ENCODE data around the gene PGAM1.
A peak's percentile ranks its signal among the peaks of the same experiment; 100 is the strongest.

- TF ChIP-seq SIN3A (IDR thresholded peaks at IDR 0.05; ENCODE audit: borderline replicate concordance in 2 of 2, control insufficient read depth in 1 of 2, low read depth in 2 of 2, low read length in 2 of 2) = no peak
- TF ChIP-seq POLR2A (conservative IDR thresholded peaks at IDR 0.05) = 0 out of 2 replicates have a peak, but pooled peaks have one; percentile 6
- no peak for TF ChIP-seq ZNF778 (CRISPR knock-in tag; IDR thresholded peaks at IDR 0.05)
- TF ChIP-seq FOXM1 (IDR thresholded peaks at IDR 0.05; ENCODE audit: low read depth) = no peak
- no peak for TF ChIP-seq FOXM1 (CRISPR knock-in tag; IDR thresholded peaks at IDR 0.05; ENCODE audit: low read depth)
- no peak for TF ChIP-seq EZH2 (IDR thresholded peaks at IDR 0.05; ENCODE audit: borderline replicate concordance, low read depth, low read length)
- no peak for TF ChIP-seq MLLT1 (IDR thresholded peaks at IDR 0.05)
- no peak for TF ChIP-seq POLR2AphosphoS5 (IDR thresholded peaks at IDR 0.05; ENCODE audit: control insufficient read depth, insufficient read depth, low read depth, low read length)
- TF ChIP-seq CHD4 (IDR thresholded peaks at IDR 0.05; ENCODE audit: insufficient read depth, insufficient replicate concordance, low read depth, low read length, poor library complexity, severe bottlenecking) = no peak
Measured at GRCh38 chr10:97456686-97457065, 30.7 kb downstream of the PGAM1 start.

Data from K562 (cell line).